GM06990 (cell line): ENCODE results near the gene TMEM17.
"Not testable (repeated sequence)": the region's sequence is repeated elsewhere in the genome, so short reads cannot be mapped to it uniquely, and the experiment has no call there.

Experiments used
- DNase-seq: peaks from one replicate; pipeline ENCODE4 v3.0.0-alpha.2; 2011; ENCODE audit not compliant: insufficient read length; ENCODE audit errors: extremely low read depth
- H3K27me3 ChIP-seq: replicated peaks from 2 replicates; pipeline ENCODE4 v1.6.0; 2011; ENCODE audit warnings: low read length; ENCODE audit not compliant: control insufficient read depth, insufficient read depth
- H3K36me3 ChIP-seq: 2 replicates; pipeline ENCODE4 v1.5.1; 2011; ENCODE audit warnings: low read length; ENCODE audit not compliant: control insufficient read depth, insufficient read depth
- H3K4me3 ChIP-seq: replicated peaks from 2 replicates; pipeline ENCODE4 v1.5.1; 2011; ENCODE audit warnings: low read depth, mild to moderate bottlenecking, control low read depth, low read length
- TF ChIP-seq, protein P1 (sequence below): IDR thresholded peaks from 2 replicates; pipeline ENCODE4 v1.5.1; 2011; ENCODE audit warnings: low read length, control low read depth, mild to moderate bottlenecking, inconsistent platforms; ENCODE audit not compliant: insufficient read depth, poor library complexity, severe bottlenecking

Gene TMEM17

DNA sequence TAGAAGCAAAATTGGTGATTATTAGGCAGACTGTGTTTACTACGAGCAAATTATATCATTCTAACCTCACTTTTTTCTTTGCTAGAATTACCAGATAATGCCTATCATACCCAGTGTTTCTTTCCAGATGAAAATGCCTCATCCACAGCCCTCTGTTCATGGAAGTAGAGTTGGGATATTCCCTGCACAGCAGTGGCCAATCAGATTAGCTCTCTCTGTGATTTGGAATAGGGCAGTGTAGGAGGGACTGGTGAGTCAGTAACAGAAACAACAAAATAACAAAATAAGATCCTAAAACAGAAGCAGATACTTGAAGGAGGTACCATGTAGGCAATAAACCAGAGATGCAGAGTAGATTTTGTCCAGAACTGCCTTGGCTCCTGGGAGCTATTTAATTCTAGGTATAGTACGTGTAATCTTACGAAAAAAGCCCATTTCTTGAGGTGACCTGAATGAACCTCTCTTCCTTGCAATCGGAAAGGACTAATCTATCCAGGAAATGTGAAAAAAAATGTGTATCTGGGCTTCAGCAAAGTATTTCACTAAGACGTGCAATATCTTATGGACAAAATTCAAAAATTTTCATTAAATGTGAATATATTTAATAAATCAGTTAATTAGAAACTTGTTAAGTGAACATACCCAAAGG is 18.4 kb upstream of the TMEM17 start:
- TF ChIP-seq, protein P1, sequence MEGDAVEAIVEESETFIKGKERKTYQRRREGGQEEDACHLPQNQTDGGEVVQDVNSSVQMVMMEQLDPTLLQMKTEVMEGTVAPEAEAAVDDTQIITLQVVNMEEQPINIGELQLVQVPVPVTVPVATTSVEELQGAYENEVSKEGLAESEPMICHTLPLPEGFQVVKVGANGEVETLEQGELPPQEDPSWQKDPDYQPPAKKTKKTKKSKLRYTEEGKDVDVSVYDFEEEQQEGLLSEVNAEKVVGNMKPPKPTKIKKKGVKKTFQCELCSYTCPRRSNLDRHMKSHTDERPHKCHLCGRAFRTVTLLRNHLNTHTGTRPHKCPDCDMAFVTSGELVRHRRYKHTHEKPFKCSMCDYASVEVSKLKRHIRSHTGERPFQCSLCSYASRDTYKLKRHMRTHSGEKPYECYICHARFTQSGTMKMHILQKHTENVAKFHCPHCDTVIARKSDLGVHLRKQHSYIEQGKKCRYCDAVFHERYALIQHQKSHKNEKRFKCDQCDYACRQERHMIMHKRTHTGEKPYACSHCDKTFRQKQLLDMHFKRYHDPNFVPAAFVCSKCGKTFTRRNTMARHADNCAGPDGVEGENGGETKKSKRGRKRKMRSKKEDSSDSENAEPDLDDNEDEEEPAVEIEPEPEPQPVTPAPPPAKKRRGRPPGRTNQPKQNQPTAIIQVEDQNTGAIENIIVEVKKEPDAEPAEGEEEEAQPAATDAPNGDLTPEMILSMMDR, result no peak
- no peaks in the 10 kb centered on the region for H3K36me3 ChIP-seq
- H3K4me3 ChIP-seq, result no peak overlapping the region
- H3K27me3 ChIP-seq, result no peaks in the 10 kb centered on the region
- no peak for DNase-seq

DNA sequence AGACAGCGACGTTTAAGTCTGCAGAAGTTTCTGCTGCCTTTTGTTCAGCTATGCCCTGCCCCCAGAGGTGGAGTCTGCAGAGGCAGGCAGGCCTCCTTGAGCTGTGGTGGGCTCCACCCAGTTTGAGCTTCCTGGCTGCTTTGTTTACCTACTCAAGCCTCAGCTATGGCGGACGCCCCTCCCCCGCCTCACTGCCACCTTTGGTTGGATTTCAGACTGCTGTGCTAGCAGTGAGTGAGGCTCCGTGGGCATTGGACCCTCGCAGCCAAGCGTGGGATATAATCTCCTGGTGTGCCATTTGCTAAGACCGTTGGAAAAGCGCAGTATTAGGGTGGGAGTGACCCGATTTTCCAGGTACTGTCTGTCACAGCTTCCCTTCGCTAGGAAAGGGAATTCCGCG is 15.1 kb upstream of the TMEM17 start:
- not testable (repeated sequence) for DNase-seq, H3K4me3 ChIP-seq, H3K36me3 ChIP-seq, H3K27me3 ChIP-seq

DNA sequence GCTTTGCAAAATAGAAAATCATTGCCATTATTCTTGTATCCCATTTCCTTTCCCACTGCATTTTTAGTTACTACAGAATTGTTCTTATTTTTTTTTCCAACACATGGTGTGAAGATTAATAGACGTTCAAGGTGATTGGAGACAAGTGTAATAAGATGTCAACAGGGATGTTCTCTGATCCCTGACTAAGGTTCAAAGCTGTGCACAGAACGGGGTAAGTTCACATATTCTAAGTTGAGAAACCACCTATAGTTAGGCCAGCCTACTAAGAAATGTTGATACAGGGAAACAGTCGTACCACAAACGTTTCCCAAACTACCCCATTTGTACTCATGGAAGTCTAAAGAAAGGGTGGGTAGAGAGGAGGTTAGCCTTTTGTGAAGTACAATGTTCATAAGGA is 6.4 kb upstream of the TMEM17 start:
- no peak overlapping the region for H3K4me3 ChIP-seq
- DNase-seq, result no peak
- TF ChIP-seq, protein P1, result no peak
- H3K27me3 ChIP-seq, result no peaks in the 10 kb centered on the region
- no peaks in the 10 kb centered on the region for H3K36me3 ChIP-seq

DNA sequence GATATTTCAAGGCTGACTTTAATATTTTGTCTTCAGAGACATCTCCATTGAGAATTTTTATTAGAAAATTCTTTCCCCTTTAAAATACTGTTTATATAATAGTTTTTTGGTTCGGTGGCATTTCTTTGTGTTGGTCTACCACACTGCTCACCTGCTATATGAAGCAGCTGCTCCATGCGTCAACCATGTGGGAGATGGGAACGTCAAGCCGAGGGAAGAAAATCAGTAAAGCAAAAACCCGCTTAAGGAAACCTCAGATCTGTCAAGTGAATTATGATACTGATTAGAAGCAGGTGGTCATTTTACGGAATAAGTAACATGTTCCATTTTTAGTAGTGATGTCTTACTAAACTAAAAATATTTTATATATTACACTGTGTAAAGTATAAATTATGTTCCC is 5.6 kb upstream of the TMEM17 start:
- no peaks in the 10 kb centered on the region for H3K27me3 ChIP-seq
- H3K4me3 ChIP-seq, result no peak overlapping the region
- TF ChIP-seq, protein P1, result no peak
- DNase-seq, result no peak
- H3K36me3 ChIP-seq, result no peaks in the 10 kb centered on the region

DNA sequence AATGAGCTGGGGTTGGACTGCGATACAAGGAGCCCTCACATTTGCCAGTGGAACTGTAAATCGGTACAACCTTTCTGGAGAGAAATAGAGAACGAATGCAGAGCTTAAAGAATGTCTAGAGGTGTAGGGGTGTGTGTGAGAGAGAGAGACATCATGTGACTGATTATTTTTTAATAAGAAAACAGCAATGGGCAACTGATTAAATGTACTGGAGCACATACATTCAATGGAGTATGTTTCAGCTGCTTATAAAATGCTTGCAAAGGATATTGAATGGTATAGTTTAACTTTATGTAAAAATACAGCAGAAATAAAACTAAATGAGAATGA is 391 bp upstream of the TMEM17 start:
- DNase-seq, result no peak

DNA sequence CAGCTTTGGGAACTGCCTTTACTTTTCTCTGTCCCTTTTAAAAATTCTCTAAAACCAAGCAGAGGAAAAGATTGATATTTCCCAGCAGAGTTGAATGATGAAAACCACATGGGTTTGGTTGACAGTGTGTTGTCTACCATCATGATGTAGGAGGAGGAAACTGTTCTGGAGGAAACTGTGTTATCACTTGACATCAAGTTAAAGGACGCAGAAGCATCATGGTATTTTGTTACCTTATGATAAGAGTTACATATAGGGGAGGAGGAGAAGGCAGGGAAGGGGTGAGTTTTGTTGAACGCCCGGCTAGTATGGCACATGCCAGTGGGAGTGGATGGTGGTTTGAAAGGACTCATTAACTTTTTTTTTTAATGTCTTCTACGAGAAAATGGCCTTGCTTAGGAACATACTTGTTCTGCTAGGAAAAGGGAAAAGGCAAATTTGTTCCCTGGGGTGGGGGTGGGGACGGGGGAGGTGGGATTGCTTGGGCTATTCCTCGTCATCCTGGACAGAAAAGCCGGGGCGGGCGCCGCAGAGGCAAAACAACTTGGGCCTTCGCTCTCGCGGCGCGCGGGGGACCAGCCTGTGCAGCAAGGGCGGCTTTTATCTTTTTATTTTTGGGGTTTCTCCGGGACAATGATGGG is 766 bp downstream of the TMEM17 start:
- TF ChIP-seq, protein P1, result no peak
- H3K27me3 ChIP-seq, result no peaks in the 10 kb centered on the region
- no peak for DNase-seq
- no peaks in the 10 kb centered on the region for H3K36me3 ChIP-seq
- peak overlapping the region; percentile 81 for H3K4me3 ChIP-seq

More for the DNA sequence above, 391 bp upstream of the TMEM17 start:
- no peaks in the 10 kb centered on the region for H3K27me3 ChIP-seq
- no peaks in the 10 kb centered on the region for H3K36me3 ChIP-seq
- TF ChIP-seq, protein P1, result no peak
- peak overlapping the region; percentile 81 for H3K4me3 ChIP-seq
